Thyroid gland (tissue), 4 donors: ENCODE data around the gene PTPN14. TPM values are rescaled to one million over a fixed set of nuclear protein-coding genes. Genes with fewer than 3 reads are reported as not detected.

Experiments used
- DNase-seq, 2 donors: peaks; one replicate each; pipeline ENCODE4 v3.0.0-alpha.2; 2019
- H3K27ac ChIP-seq, 3 donors: fragments of 200-600 bp; sonication (generic); 1 replicate in 2 of 3; 2 replicates in 1 of 3; pipeline ENCODE4 v1.5.1; 2016 to 2019; ENCODE audit warnings: mild to moderate bottlenecking in 1 of 3, moderate library complexity in 1 of 3
- H3K27me3 ChIP-seq: fragments of 200-600 bp; sonication (generic); one replicate; pipeline ENCODE4 v1.5.1; 2019
- H3K36me3 ChIP-seq, 2 donors: fragments of 200-600 bp; sonication (generic); one replicate each; pipeline ENCODE4 v1.5.1; 2016 to 2019
- H3K4me1 ChIP-seq, 2 donors: fragments of 200-600 bp; sonication (generic); one replicate each; pipeline ENCODE4 v1.5.1; 2017 to 2019
- H3K4me3 ChIP-seq, 3 donors: fragments of 200-600 bp; sonication (generic); replicated peaks in 1 of 3; 1 replicate in 2 of 3; 2 replicates in 1 of 3; pipeline ENCODE4 v1.5.1; 2016; ENCODE audit warnings: mild to moderate bottlenecking in 1 of 3
- H3K9me3 ChIP-seq: fragments of 200-600 bp; sonication (generic); one replicate; pipeline ENCODE4 v1.5.1; 2017
- CTCF ChIP-seq, 6 experiments: fragments of 200-600 bp in 3 of 6; fragments of 450-650 bp in 3 of 6; sonication (generic) in 3 of 6; IDR thresholded peaks; one replicate each; pipeline ENCODE4 v1.5.1; 2016 to 2019; ENCODE audit warnings: antibody characterized with exemption in 6 of 6, mild to moderate bottlenecking in 2 of 6, inconsistent platforms in 1 of 6, moderate library complexity in 1 of 6
- POLR2A ChIP-seq, 2 donors: fragments of 450-650 bp; IDR thresholded peaks; one replicate each; pipeline ENCODE4 v1.6.1; 2017; ENCODE audit warnings: antibody characterized with exemption in 2 of 2, mild to moderate bottlenecking in 2 of 2, moderate library complexity in 1 of 2
- WGBS, 2 donors: methylation state at CpG; one replicate each; pipeline ENCODE4 v1.1.5; 2017; 5-methylcytosine and 5-hydroxymethylcytosine counted together
- intact Hi-C: fragments of 100-400 bp; cut with DNase I; formaldehyde crosslinking; loops from one replicate; pipeline ENCODE4 v1.15.1; 2023
- total RNA-seq, 4 donors: library from RNA; depleted of rRNA; stranded (reverse); fragments of >200 nt; gene quantifications; one replicate each; pipeline ENCODE4 v1.2.3, GENCODE V29; 2016

The PTPN14 gene
- total RNA-seq, 4 donors from 2014 or later, result 28.1 to 33.4 (median 31.8) TPM

DNA sequence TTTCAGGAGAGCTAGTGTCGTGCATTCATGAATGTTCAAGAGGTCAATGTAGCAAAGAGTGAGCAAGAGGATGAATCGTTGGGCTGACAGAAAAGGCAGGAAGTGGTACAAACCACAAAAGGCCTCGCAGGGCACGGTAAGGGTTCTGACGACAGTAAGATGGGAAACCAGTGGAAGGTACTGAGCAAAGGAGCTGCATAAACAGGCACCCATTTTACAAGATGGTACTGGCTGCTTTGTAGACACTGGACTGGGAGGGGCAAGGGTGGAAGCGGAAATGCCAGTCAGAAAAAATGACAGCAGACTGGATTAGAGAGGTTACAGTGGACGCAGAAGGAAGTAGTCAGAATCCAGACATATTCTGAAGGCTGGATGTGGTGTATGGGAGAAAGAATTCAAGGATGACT lies 123.5 kb downstream of the PTPN14 start:
- peak in 1 of 2 donors; percentile 10 for DNase-seq
- Histone ChIP-seq H3K27me3 (no peaks in the 10 kb centered on the region), H3K27ac (no peak overlapping the region)

DNA sequence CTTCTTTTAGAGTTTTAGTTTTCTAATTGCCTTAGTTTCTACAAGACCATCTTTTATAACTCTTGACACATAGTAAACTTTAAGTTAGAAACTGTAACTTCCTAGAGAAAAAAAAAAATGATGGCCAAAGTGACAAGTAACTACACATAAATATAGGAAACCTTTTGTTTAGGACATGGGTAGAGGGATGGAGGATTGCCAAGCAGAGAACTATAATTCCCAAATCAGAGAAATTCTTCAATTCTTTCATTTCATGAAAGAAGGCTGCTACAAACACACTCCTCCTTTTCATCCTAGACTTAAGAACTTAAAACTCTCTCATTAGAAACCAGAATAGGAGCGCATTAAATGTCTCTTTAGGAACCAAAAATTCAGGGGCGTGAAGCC lies 125.0 kb downstream of the PTPN14 start:
- Histone ChIP-seq H3K27ac (no peak overlapping the region), H3K4me3 (no peak overlapping the region), H3K27me3 (no peaks in the 10 kb centered on the region), H3K9me3 (no peaks in the 10 kb centered on the region), H3K4me1 (peaks cover 9 to 17% of the 10 kb centered on the region in 2 donors), H3K36me3 (no peaks in the 10 kb centered on the region)
- intact Hi-C loops, result no loop called here
- DNase-seq, result no peak
- WGBS, 2 donors, result 92 to 100% methylated on average over 2 of the region's 2 CpGs
- TF ChIP-seq CTCF (IDR thresholded peaks at IDR 0.05), result no peak
- TF ChIP-seq POLR2A (IDR thresholded peaks at IDR 0.05), result no peak

More for the DNA sequence above, 123.5 kb downstream of the PTPN14 start:
- H3K4me3 ChIP-seq, result no peak overlapping the region
- WGBS, 2 donors, result 62 to 71% methylated on average over 7 of the region's 7 CpGs
- H3K4me1 ChIP-seq, result peaks cover 9 to 17% of the 10 kb centered on the region in 2 donors
- TF ChIP-seq CTCF (IDR thresholded peaks at IDR 0.05) (no peak), POLR2A (IDR thresholded peaks at IDR 0.05) (no peak)
- no peaks in the 10 kb centered on the region for H3K36me3 ChIP-seq
- H3K9me3 ChIP-seq, result no peaks in the 10 kb centered on the region
- intact Hi-C loops, result no loop called here

DNA sequence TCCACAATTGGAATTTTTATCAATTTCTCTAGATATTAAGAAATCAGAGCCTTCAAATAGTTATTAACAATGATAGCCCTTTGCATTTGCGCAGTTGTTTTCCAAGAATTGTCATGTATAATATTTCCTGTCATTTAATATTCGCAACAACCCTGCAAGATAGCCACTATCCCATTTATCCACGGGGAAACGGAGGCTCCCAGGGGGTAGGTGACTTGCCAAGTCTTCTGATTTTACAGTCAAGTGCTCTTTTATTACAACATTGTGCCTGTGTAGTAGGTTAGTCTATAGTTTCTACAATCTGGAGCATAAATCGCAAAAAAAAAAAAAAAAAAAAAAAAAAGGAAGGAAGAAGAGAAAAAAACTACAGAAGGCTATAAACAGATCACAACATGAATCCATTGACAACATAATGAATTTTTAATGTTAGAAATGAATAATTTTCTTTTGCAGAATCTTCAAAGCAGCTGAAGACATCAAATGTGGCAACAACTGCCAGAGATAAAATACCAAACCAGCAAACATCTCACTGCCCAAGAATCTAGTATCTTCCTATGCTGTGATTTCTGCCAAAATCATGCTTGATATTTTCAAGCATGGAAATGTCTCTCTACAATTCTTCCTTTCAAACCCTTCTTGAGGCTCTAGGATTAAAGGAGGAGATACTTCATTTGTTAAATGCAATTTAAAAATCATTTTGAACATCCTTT lies 125.5 kb downstream of the PTPN14 start:
- no peak overlapping the region for H3K4me3 ChIP-seq
- WGBS, 2 donors, result 55 to 65% methylated on average over 5 of the region's 5 CpGs
- no peak for TF ChIP-seq POLR2A (IDR thresholded peaks at IDR 0.05)
- no peak for TF ChIP-seq CTCF (IDR thresholded peaks at IDR 0.05)
- intact Hi-C loops, result no loop called here
- H3K9me3 ChIP-seq, result no peaks in the 10 kb centered on the region
- H3K27ac ChIP-seq, result no peak overlapping the region
- H3K36me3 ChIP-seq, result no peaks in the 10 kb centered on the region
- peaks cover 9 to 17% of the 10 kb centered on the region in 2 donors for H3K4me1 ChIP-seq
- no peaks in the 10 kb centered on the region for H3K27me3 ChIP-seq
- DNase-seq, result no peak

DNA sequence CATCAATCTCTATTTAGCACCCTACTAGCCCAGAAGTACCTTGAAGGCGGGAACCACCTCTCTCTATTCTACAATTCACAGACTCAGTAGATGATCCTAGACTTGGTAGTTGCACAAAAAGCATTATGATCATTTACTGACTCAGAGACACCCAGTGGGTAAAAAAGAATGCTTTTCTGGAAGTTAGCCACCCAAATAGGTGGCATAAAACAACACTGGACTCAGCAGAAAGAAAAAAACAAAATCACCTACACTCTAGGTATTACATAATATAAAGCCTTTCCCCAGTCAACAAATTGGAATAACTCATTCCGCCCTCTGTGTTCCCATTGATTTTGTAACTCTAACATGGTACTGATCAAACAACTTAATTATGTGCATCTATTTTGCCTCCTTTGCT lies 126.3 kb downstream of the PTPN14 start:
- Histone ChIP-seq H3K36me3 (no peaks in the 10 kb centered on the region), H3K4me3 (no peak overlapping the region), H3K9me3 (no peaks in the 10 kb centered on the region), H3K4me1 (peaks cover 9 to 17% of the 10 kb centered on the region in 2 donors), H3K27ac (no peak overlapping the region), H3K27me3 (no peaks in the 10 kb centered on the region)
- WGBS, 2 donors, result 89 to 91% methylated on average over 2 of the region's 2 CpGs
- TF ChIP-seq CTCF (IDR thresholded peaks at IDR 0.05) (no peak), POLR2A (IDR thresholded peaks at IDR 0.05) (no peak)
- no peak for DNase-seq
- intact Hi-C loops, result no loop called here

GRCh38 chr1:214423045-214423444 lies 128.4 kb downstream of the PTPN14 start:
- no peak for DNase-seq
- H3K36me3 ChIP-seq, result no peaks in the 10 kb centered on the region
- TF ChIP-seq POLR2A (IDR thresholded peaks at IDR 0.05) (no peak), CTCF (IDR thresholded peaks at IDR 0.05) (no peak)
- no peak overlapping the region for H3K4me3 ChIP-seq
- peaks cover 9 to 10% of the 10 kb centered on the region in 2 donors for H3K4me1 ChIP-seq
- no peak overlapping the region for H3K27ac ChIP-seq
- 88 to 90% methylated on average over 5 of the region's 5 CpGs for WGBS, 2 donors
- no peaks in the 10 kb centered on the region for H3K9me3 ChIP-seq
- H3K27me3 ChIP-seq, result no peaks in the 10 kb centered on the region
- intact Hi-C loops, result no loop called here
